ENCODE results near the gene CXorf58. TPM values are rescaled to one million over a fixed set of nuclear protein-coding genes. Genes with fewer than 3 reads are reported as not detected.

CXorf58 gene
- total and polyA plus RNA-seq, 9 of the 15 experiments (the other 6 are each of a cell fraction or from before 2014, with no cell fraction given), result 0.10 to 0.27 (median 0.16) TPM; not detected in 3

- TF ChIP-seq, protein P1, sequence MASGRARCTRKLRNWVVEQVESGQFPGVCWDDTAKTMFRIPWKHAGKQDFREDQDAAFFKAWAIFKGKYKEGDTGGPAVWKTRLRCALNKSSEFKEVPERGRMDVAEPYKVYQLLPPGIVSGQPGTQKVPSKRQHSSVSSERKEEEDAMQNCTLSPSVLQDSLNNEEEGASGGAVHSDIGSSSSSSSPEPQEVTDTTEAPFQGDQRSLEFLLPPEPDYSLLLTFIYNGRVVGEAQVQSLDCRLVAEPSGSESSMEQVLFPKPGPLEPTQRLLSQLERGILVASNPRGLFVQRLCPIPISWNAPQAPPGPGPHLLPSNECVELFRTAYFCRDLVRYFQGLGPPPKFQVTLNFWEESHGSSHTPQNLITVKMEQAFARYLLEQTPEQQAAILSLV (tag; IDR thresholded peaks at IDR 0.05), result no peak
- TF ChIP-seq PTTG1 (tag; IDR thresholded peaks at IDR 0.05; ENCODE audit: low read depth) (no peak), ZNF707 (CRISPR knock-in tag; conservative IDR thresholded peaks at IDR 0.05) (no peak), NFATC3 (IDR thresholded peaks at IDR 0.05) (no peak), ZNF644 (tag; IDR thresholded peaks at IDR 0.05; ENCODE audit: low read depth) (no peak), ZNF41 (CRISPR knock-in tag; conservative IDR thresholded peaks at IDR 0.05) (no peak), MTA2 (IDR thresholded peaks at IDR 0.05; ENCODE audit: low read depth) (no peak), TAL1 (IDR thresholded peaks at IDR 0.05) (no peak), ILF3 (IDR thresholded peaks at IDR 0.05; ENCODE audit: borderline replicate concordance) (no peak), BDP1 (IDR thresholded peaks at IDR 0.05; ENCODE audit: insufficient read depth, insufficient read length) (no peak), ZNF79 (CRISPR knock-in tag; IDR thresholded peaks at IDR 0.05; ENCODE audit: low read depth) (no peak), FOXA1 (IDR thresholded peaks at IDR 0.05; ENCODE audit: borderline replicate concordance) (no peak), ZNF274 (IDR thresholded peaks at IDR 0.05; ENCODE audit: borderline replicate concordance, low read depth, low read length) (no peak), FOXK1 (CRISPR knock-in tag; IDR thresholded peaks at IDR 0.05; ENCODE audit: borderline replicate concordance) (no peak), ATF1 (CRISPR knock-in tag; IDR thresholded peaks at IDR 0.05) (no peak), ATF1 (tag; IDR thresholded peaks at IDR 0.05) (no peak), ZNF282 (CRISPR knock-in tag; IDR thresholded peaks at IDR 0.05) (no peak), ZNF639 (CRISPR knock-in tag; conservative IDR thresholded peaks at IDR 0.05 in 1 of 2, IDR thresholded peaks at IDR 0.05 in 1 of 2) (no peak), PBX2 (CRISPR knock-in tag; IDR thresholded peaks at IDR 0.05; ENCODE audit: low read depth) (no peak), PBX2 (tag; conservative IDR thresholded peaks at IDR 0.05; ENCODE audit: low read depth) (peak; percentile 89)
- TF ChIP-seq, protein P2, sequence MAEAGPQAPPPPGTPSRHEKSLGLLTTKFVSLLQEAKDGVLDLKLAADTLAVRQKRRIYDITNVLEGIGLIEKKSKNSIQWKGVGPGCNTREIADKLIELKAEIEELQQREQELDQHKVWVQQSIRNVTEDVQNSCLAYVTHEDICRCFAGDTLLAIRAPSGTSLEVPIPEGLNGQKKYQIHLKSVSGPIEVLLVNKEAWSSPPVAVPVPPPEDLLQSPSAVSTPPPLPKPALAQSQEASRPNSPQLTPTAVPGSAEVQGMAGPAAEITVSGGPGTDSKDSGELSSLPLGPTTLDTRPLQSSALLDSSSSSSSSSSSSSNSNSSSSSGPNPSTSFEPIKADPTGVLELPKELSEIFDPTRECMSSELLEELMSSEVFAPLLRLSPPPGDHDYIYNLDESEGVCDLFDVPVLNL (CRISPR knock-in tag; IDR thresholded peaks at IDR 0.05; ENCODE audit: low read depth), result no peak
- TF ChIP-seq, protein P3, sequence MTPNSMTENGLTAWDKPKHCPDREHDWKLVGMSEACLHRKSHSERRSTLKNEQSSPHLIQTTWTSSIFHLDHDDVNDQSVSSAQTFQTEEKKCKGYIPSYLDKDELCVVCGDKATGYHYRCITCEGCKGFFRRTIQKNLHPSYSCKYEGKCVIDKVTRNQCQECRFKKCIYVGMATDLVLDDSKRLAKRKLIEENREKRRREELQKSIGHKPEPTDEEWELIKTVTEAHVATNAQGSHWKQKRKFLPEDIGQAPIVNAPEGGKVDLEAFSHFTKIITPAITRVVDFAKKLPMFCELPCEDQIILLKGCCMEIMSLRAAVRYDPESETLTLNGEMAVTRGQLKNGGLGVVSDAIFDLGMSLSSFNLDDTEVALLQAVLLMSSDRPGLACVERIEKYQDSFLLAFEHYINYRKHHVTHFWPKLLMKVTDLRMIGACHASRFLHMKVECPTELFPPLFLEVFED (CRISPR knock-in tag; conservative IDR thresholded peaks at IDR 0.05), result no peak
Measured at GRCh38 chrX:23884427-23885024, 23.3 kb upstream of the CXorf58 start (continued).
